K562 (cell line): ENCODE data around the gene ANKRD11. TPM values are rescaled to one million over a fixed set of nuclear protein-coding genes. Genes with fewer than 3 reads are reported as not detected.

Experiments used
- EP400 ChIP-seq: fragments of 450-650 bp; IDR thresholded peaks from 2 replicates; pipeline ENCODE4 v1.6.1; 2017; ENCODE audit warnings: antibody characterized with exemption, mild to moderate bottlenecking, moderate library complexity
- FOXJ3 ChIP-seq: sonication (generic); formaldehyde crosslinking; IDR thresholded peaks from 2 replicates; pipeline ENCODE4 v1.4.0; 2020; ENCODE audit warnings: mild to moderate bottlenecking, missing genetic modification reagents
- HSF4 ChIP-seq: fragments of 250-450 bp; sonication (Bioruptor Pico); IDR thresholded peaks from 2 replicates; pipeline ENCODE4 v2.1.2; 2022; ENCODE audit warnings: mild to moderate bottlenecking, moderate library complexity, borderline replicate concordance
- KLF16 ChIP-seq: IDR thresholded peaks from 2 replicates; pipeline ENCODE4 v1.6.1; 2016; ENCODE audit warnings: antibody characterized with exemption
- MXI1 ChIP-seq: IDR thresholded peaks from 2 replicates; pipeline ENCODE4 v1.6.1; 2011; ENCODE audit warnings: low read depth, mild to moderate bottlenecking, improper control_type of control experiment, low read length
- POLR2G ChIP-seq: fragments of 200-400 bp; formaldehyde crosslinking; IDR thresholded peaks from 2 replicates; pipeline ENCODE4 v1.6.1; 2017; ENCODE audit warnings: low read depth, mild to moderate bottlenecking, antibody characterized with exemption, low read length, moderate library complexity
- RBM17 ChIP-seq: fragments of 200-400 bp; formaldehyde crosslinking; IDR thresholded peaks from 2 replicates; pipeline ENCODE4 v1.6.1; 2017; ENCODE audit warnings: low read depth, mild to moderate bottlenecking, low read length, borderline replicate concordance
- RBM22 ChIP-seq: fragments of 200-400 bp; formaldehyde crosslinking; IDR thresholded peaks from 2 replicates; pipeline ENCODE4 v1.6.1; 2018; ENCODE audit warnings: low read length, low read depth; ENCODE audit not compliant: poor library complexity, severe bottlenecking
- ZNF444 ChIP-seq: fragments of 250-450 bp; sonication (Bioruptor Pico); IDR thresholded peaks from 2 replicates; pipeline ENCODE4 v1.4.0; 2020; ENCODE audit warnings: mild to moderate bottlenecking, moderate library complexity
- ZNF699 ChIP-seq: fragments of 250-450 bp; sonication (Bioruptor Pico); IDR thresholded peaks from 2 replicates; pipeline ENCODE4 v1.8.0; 2021; ENCODE audit warnings: mild to moderate bottlenecking, moderate library complexity; ENCODE audit not compliant: insufficient replicate concordance
- polyA plus RNA-seq, 8 experiments: library from polyadenylated mRNA; depleted of rRNA in 4 of 8; stranded (reverse) in 5 of 8; unstranded in 3 of 8; fragments of >200 nt; fragmentation: Nextera tagmentation in 2 of 8; fragmentation: Illumina TruSeq in 1 of 8; extraction: Ambion mirVana in 2 of 8; extraction: Trizol in 1 of 8; gene quantifications; 2 replicates each; pipeline versions ENCODE4 v1.2.1 to v1.2.3, GENCODE V29; 2011 to 2014; ENCODE audit warnings: inconsistent platforms in 1 of 8, missing spikeins in 1 of 8
- total RNA-seq, 7 experiments: library from RNA; depleted of rRNA in 6 of 7; stranded (reverse); fragments of >200 nt in 6 of 7; fragmentation: Illumina TruSeq in 2 of 7; extraction: Trizol in 2 of 7; gene quantifications; 2 replicates each; pipeline versions ENCODE4 v1.2.1 to v1.2.3, GENCODE V29; 2011 to 2021; ENCODE audit warnings: low replicate concordance in 1 of 7
- TF ChIP-seq, protein P1 (sequence below): fragments of 250-450 bp; sonication (Bioruptor Pico); IDR thresholded peaks from 2 replicates; pipeline ENCODE4 v1.8.0; 2021; ENCODE audit warnings: mild to moderate bottlenecking, moderate library complexity

ANKRD11 gene
- total and polyA plus RNA-seq, 9 of the 15 experiments (the other 6 are each of a cell fraction or from before 2014, with no cell fraction given), result 4.7 to 126 (median 31.7) TPM

DNA sequence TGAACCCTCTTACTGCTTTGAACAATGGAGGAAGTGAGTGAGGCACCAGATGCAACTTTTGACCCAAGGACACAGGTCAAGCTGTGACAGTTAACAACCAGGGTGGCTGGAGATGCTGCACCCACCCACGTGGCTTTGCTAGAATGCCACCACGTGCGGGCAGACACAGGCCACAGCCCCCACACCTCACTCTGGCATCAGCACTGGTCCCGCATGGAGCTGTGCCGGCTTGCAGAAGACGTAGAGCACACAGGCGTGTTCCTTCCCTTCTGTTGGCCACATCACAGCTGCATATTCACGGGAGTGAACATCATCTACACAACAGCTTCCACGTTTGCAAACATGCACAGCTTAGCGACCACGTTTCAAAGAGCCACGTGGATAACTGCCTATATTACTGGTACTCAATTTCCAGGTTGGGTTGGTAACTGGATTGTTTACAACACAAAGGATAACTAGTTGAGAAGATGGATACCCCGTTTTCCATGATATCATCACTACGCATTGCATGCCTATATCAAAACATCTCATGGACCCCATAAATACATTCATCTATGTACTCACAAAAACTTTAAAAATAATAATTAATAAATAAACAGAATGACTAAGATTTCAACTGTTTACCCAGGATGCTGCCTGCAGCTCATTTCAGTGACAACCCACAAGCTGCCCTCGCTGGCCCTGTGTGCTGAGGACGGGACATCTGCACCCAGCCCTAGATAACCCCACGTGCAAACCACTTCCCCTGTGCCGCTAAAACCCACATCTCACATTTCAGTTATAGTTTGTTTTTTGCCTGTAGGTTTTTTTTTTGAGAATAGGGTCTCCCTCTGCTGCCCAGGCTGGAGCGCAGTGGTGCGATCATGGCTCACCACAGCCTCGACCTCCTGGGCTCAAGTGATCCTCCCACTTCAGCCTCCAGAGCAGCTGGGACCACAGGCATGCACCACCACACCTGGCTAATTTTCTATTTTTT is 132.0 kb downstream of the ANKRD11 start (continued):
- TF ChIP-seq POLR2G, result peak; percentile 34; the same call in 1 of the 2 replicates
- TF ChIP-seq RBM17, result no peak
- no peak for TF ChIP-seq FOXJ3 (CRISPR knock-in tag)
- no peak for TF ChIP-seq EP400
- TF ChIP-seq MXI1, result no peak
- no peak for TF ChIP-seq HSF4 (CRISPR knock-in tag)
- no peak for TF ChIP-seq ZNF699 (CRISPR knock-in tag)
- TF ChIP-seq ZNF444 (CRISPR knock-in tag), result no peak
- TF ChIP-seq, protein P1, sequence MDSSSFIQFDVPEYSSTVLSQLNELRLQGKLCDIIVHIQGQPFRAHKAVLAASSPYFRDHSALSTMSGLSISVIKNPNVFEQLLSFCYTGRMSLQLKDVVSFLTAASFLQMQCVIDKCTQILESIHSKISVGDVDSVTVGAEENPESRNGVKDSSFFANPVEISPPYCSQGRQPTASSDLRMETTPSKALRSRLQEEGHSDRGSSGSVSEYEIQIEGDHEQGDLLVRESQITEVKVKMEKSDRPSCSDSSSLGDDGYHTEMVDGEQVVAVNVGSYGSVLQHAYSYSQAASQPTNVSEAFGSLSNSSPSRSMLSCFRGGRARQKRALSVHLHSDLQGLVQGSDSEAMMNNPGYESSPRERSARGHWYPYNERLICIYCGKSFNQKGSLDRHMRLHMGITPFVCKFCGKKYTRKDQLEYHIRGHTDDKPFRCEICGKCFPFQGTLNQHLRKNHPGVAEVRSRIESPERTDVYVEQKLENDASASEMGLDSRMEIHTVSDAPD (CRISPR knock-in tag), result no peak
- peak; percentile 77 for TF ChIP-seq RBM22
- TF ChIP-seq KLF16, result no peak
